KG1 (cell line): Measurements from ENCODE around the gene SMIM21.

Experiments used
- DNase-seq: peaks from one replicate; lab custom pipeline; 2025; lab: John Stamatoyannopoulos, UW

Gene SMIM21

GRCh38 chr18:75377258-75377657, 50.2 kb downstream of the SMIM21 start:
- DNase-seq, result no peak

DNA sequence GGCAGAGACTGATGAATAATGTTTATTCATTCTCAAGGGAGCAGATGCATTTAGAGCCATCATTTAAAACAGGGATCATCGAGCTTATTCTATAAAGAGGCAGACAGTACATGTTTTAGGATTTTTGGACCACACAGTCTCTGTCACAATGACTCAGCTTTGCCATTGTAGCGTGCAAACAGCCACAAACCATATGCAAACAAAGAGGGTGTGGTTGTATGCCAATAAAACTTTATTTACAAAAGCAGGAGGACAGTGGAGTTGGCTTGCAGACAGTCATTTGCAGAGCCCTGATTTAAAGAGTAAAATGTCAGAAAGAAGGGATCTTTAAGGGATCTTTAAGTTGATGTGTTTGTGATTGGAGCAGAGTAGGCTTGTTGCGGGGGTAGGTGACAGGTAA, 51.5 kb downstream of the SMIM21 start:
- no peak for DNase-seq

GRCh38 chr18:75375341-75375740, 52.2 kb downstream of the SMIM21 start:
- DNase-seq, result no peak

DNA sequence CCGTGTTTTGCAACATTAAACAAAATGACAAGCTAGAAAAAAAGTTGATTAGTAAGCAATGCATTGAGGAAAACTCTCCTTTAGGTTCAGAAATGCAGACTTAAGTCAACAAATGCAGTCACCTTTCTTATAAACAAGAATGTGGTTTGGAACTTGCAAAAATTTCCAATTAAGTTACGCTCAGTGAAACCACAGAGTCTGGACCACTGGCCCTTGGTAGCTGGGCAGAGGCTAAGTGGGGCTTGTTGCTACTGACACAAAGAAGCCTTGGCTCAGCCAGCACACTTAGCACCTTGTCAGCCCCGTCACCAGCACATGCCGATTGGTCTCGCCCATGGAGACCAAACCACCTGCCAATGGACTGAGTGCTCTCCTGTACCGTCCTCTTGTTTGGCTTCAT, 53.0 kb downstream of the SMIM21 start:
- no peak for DNase-seq

- no peak for DNase-seq
Measured at GRCh38 chr18:75369026-75369721, 58.3 kb downstream of the SMIM21 start.

DNA sequence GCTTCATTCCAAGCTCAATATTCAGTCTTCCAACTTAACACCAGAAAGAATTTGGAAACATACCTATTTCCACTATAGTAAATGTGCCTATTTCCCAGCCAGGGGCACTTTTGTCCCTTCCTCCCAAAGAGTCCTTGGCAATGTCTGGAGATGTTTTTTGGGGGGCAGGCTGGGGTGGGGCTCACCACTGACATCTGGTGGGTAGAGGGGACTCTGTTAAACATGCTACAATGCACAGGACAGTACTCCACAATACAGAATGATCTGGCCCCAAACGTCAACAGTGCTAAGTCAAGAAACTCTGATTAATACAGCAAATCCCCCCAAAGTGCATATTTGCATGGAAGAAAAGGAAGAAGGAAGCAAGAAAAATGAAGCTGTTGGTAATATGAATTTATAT, 61.7 kb downstream of the SMIM21 start:
- no peak for DNase-seq

GRCh38 chr18:75365254-75365629, 62.3 kb downstream of the SMIM21 start:
- no peak for DNase-seq

GRCh38 chr18:75364512-75365253, 62.8 kb downstream of the SMIM21 start:
- no peak for DNase-seq

DNA sequence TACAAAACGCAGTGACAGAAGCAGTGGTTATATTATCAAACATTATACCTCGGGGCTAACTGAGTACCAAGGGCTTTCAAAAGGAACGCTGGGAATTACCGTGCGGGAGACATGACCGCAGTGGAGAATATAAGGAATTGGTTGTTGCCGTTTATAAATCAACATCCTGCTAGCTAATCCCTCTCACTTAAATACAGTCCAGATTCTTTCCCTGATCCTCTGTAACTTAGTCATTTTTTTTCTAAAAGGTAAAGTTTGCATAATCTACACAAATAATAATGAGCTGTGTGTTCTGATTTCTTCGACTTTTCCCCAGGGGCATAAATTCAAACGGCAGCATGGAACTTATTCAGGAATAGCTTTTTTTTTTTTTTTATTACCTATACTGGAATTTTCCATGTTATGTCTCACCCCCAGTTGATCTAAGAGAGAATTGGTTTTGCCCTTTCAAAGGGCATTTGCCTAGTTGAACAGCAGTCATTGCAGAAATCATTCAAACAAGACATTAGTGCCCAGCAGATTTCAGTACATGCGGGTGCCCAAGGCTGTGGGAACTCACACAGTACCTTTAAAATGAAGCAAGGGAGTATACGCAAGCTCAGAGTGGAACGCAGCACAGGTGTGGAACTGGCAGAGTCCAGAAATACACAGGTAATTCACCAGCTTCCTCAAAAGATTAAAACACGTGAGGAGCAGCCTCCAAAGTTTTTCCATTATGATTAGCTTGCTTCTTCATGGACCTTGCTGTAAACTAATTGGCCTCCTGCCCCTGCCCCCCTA, 63.9 kb downstream of the SMIM21 start:
- DNase-seq, result no peak

DNA sequence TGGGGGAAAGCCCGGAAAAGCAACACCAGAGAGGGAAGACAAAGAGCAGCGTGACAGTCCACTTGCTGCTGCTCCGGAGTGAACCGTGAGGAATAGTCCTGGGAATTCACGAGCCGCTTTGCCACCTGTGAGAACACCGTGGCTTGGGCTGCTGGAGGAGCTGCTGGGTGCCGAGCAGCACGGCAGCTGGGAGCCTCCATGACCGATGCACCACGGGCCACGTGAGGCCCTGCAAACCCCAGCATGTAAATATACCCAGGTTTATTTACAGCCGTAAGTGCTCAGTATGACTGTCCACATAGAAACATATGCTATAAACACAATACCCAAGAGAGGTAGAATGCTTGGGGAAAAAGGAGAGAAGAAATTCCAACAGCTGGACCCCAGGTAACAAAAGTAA, 65.1 kb downstream of the SMIM21 start:
- DNase-seq, result no peak

DNA sequence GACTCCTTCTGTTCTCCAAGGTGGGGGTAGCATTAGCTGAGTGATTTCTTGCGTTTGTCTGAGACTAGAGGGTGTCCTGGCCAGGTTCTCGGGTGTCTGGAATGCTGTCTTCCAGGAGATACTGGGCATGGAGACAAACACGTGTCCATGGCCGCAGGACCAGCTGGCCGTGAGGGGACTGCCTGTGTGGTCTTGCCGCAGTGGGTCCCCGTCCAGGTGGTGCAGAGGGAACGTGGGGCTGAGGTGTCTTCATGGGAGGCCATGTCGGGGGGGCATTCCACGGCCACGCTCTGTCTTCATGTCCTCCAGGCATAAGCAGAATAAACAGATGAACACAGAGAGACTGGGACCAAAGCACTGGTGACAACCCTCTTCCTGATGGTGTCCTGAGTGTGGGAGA, 66.6 kb downstream of the SMIM21 start:
- DNase-seq, result no peak

- no peak for DNase-seq
Measured at GRCh38 chr18:75360215-75360614, 67.3 kb downstream of the SMIM21 start.
